ENCODE data around the gene TRMT44. TPM values are rescaled to one million over a fixed set of nuclear protein-coding genes. Genes with fewer than 3 reads are reported as not detected.
A peak's percentile ranks its signal among the peaks of the same experiment; 100 is the strongest.

TRMT44 gene
- total and polyA plus RNA-seq, 2 of the 13 experiments (the other 11 are each of a cell fraction or from before 2014, with no cell fraction given): 5.8 to 8.6 TPM

GRCh38 chr4:8428288-8429097 is 12.1 kb upstream of the TRMT44 start (continued):
- TF ChIP-seq ZNF687 (CRISPR knock-in tag; IDR thresholded peaks at IDR 0.05): peak; percentile 78
- TF ChIP-seq ATF1 (CRISPR knock-in tag; IDR thresholded peaks at IDR 0.05): peak; percentile 97
- TF ChIP-seq ZFX (CRISPR knock-in tag; IDR thresholded peaks at IDR 0.05; ENCODE audit: low read depth): peak; percentile 92
- peak; percentile 41; the same call in 1 of the 2 replicates for TF ChIP-seq SALL2 (CRISPR knock-in tag; IDR thresholded peaks at IDR 0.05)
- no peak for TF ChIP-seq SUZ12 (IDR thresholded peaks at IDR 0.05; ENCODE audit: low read depth, low read length)
- TF ChIP-seq TBX2 (CRISPR knock-in tag; IDR thresholded peaks at IDR 0.05; ENCODE audit: borderline replicate concordance): peak; percentile 73; the same call in 1 of the 2 replicates
- TF ChIP-seq ZNF605 (CRISPR knock-in tag; IDR thresholded peaks at IDR 0.05): peak; percentile 82
- TF ChIP-seq POLR2AphosphoS2 (IDR thresholded peaks at IDR 0.05; ENCODE audit: low read depth, low read length): no peak
- peak; percentile 32; the same call in 1 of the 2 replicates for TF ChIP-seq ZNF333 (CRISPR knock-in tag; IDR thresholded peaks at IDR 0.05; ENCODE audit: borderline replicate concordance)
- TF ChIP-seq PHF20 (CRISPR knock-in tag; IDR thresholded peaks at IDR 0.05): peak; percentile 94
- TF ChIP-seq ZNF556 (CRISPR knock-in tag; IDR thresholded peaks at IDR 0.05; ENCODE audit: borderline replicate concordance): peak; percentile 83; the same call in 1 of the 2 replicates
- TF ChIP-seq NFATC3 (CRISPR knock-in tag; IDR thresholded peaks at IDR 0.05): no peak
- 0 out of 2 replicates have a peak, but pooled peaks have one; percentile 43 for TF ChIP-seq HOXA9 (CRISPR knock-in tag; IDR thresholded peaks at IDR 0.05; ENCODE audit: borderline replicate concordance)
- TF ChIP-seq SP140L (CRISPR knock-in tag; IDR thresholded peaks at IDR 0.05; ENCODE audit: borderline replicate concordance): no peak
- 0 out of 2 replicates have a peak, but pooled peaks have one; percentile 66 for TF ChIP-seq EED (CRISPR knock-in tag; IDR thresholded peaks at IDR 0.05)
- no peak for TF ChIP-seq ZBTB42 (CRISPR knock-in tag; IDR thresholded peaks at IDR 0.05)
- TF ChIP-seq ZNF44 (CRISPR knock-in tag; IDR thresholded peaks at IDR 0.05): no peak
- peak; percentile 86; the same call in 1 of the 2 replicates for TF ChIP-seq AKAP8 (CRISPR knock-in tag; IDR thresholded peaks at IDR 0.05)
- TF ChIP-seq MED8 (CRISPR knock-in tag; IDR thresholded peaks at IDR 0.05; ENCODE audit: insufficient replicate concordance): no peak
- no peak for TF ChIP-seq TCF12 (IDR thresholded peaks at IDR 0.05)
- TF ChIP-seq TCF12 (CRISPR knock-in tag; IDR thresholded peaks at IDR 0.05): peak; percentile 78
- TF ChIP-seq CREM (IDR thresholded peaks at IDR 0.05): peak; percentile 94
- peak; percentile 86 for TF ChIP-seq CREM (CRISPR knock-in tag; IDR thresholded peaks at IDR 0.05)
- peak; percentile 40; the same call in 1 of the 2 replicates for TF ChIP-seq MXD3 (CRISPR knock-in tag; IDR thresholded peaks at IDR 0.05)
- TF ChIP-seq HIC2 (CRISPR knock-in tag; IDR thresholded peaks at IDR 0.05; ENCODE audit: low read depth): no peak
